Limb (tissue), 2 donors: ENCODE measurements around the gene REEP3.
A peak's percentile ranks its signal among the peaks of the same experiment; 100 is the strongest.
"Not testable (repeated sequence)": the region's sequence is repeated elsewhere in the genome, so short reads cannot be mapped to it uniquely, and the experiment has no call there.

Source experiments
- DNase-seq, 2 donors: peaks; one replicate each; pipeline ENCODE4 v3.0.0-alpha.2; 2016; ENCODE audit errors: extremely low spot score in 2 of 2

The REEP3 gene

GRCh38 chr10:63665006-63665580, 143.9 kb downstream of the REEP3 start:
- not testable (repeated sequence) for DNase-seq

- no peak for DNase-seq
Observed at GRCh38 chr10:63665670-63666134, 144.5 kb downstream of the REEP3 start.

- DNase-seq, result no peak
Observed at GRCh38 chr10:63666836-63667383, 145.7 kb downstream of the REEP3 start.

DNA sequence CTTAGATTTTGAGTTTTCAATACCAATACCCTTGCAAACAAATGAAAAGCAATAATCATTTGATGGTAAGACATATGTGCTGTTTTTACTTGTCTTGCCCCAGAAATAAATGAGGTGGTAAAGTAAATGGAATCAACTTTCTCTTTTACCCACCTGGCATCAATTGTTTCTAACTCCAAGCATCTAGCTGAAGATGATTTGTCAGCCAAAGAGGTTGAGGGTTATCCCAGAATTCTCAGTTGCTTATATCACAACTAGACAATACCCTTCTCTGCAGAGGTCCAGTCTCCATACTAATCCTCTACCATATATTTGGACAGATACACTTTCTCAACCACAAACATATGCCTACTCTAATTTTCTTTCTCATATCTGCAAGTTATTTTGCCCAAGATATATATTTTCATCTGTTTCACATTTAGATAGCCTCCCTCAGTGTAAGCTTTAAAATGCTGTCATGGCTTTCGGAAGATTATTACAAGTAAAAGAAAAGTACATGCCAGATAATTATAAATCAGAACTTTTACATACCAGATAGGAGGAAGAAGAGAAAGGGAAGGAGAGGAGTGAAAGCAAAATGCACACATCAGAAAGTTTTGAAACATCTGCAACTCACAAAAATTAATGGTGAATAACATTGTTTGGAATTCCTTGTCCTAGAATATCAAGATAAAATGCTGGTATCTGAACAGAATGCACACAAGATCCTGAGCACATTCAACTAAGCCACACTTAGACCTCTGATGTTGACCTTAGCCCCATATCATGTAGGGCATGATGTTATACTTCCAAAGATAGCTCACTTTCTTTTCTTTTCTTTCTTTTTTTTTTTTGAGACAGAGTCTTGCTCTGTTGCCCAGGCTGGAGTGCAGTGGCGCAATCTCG, 146.6 kb downstream of the REEP3 start:
- DNase-seq, result no peak

DNA sequence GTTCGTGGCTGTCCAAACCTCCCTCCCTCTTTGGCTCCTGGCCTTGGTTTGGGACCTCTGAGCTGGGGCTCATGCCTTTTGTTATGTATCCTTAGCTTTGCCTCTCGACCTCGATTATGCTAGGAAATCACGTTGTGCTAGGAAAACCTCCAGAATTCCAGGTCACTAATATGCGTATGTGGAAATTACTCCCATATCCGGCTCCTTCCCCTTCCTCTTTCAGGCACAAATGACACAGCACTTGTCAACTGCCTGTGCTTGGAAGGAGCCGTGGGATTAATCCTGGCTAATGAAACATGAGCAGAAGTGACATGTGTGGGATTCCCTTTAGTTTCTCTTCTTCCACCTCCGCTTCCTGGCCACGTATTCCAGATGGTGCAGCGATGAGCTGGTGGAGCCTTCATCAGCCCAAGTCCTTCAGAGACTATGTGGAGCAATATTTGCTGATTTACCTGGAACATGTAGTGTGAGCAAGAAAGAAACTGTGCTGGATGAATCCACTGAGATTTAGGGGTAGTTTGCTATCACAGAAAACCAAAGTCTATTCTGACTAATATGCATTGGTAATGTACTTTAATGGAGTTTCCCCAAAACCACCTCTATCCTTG, 149.2 kb downstream of the REEP3 start:
- DNase-seq, result no peak

- peak in 1 of 2 donors; percentile 66 for DNase-seq
Observed at GRCh38 chr10:63671317-63671937, 150.2 kb downstream of the REEP3 start.

- DNase-seq, result no peak
Observed at GRCh38 chr10:63672491-63672890, 151.3 kb downstream of the REEP3 start.

DNA sequence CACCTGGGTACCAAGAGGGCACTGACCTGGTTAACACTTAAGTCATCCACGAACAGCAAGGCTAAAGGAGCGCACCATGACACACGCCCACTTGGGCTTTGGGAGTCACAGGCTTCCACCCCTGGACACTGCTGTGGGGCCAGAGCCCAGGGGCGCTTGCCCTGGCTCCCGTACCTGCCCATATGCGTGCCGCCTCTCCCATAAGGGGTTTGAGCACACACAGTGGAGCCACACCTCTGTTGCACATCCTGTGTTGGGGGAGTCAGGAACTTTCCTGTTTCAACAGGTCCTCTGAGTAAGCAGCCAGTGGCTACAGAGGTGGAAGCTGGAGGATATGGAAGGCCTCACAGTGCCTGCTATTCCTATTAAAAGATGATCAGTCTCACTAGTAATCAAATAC, 152.0 kb downstream of the REEP3 start:
- DNase-seq, result no peak

- DNase-seq, result no peak
Observed at GRCh38 chr10:63673846-63674245, 152.6 kb downstream of the REEP3 start.
